IMR-90 (cell line): ENCODE results near the gene WAS. TPM values are rescaled to one million over a fixed set of nuclear protein-coding genes. Genes with fewer than 3 reads are reported as not detected.

Experiments
- ATAC-seq: fragments of 200-7000 bp; cut with Tn5 transposase; 2 replicates; pipeline ENCODE4 v1.9.1; 2020; ENCODE audit warnings: low read depth, mild to moderate bottlenecking, moderate library complexity
- BruUV-seq: library from RNA; stranded (reverse); fragments of 400-500 nt; replicated peaks from 2 replicates; lab custom pipeline; 2021; lab: Mats Ljungman, UMichigan
- CTCF ChIA-PET: fragments of 300-600 bp; formaldehyde crosslinking; extraction: SDS; loops from one replicate; lab custom pipeline; 2021; ENCODE audit warnings: antibody characterized with exemption; lab: Yijun Ruan, JAX
- POLR2A ChIA-PET: fragments of 300-600 bp; sonication (Branson Sonifier 250); formaldehyde crosslinking; loops from one replicate; lab custom pipeline; 2022; ENCODE audit warnings: antibody characterized with exemption; ENCODE audit not compliant: unreplicated experiment; lab: Charles Lee
- DNase-seq: peaks from one replicate; pipeline ENCODE4 v3.0.0; 2013
- H2AFZ ChIP-seq: replicated peaks from 2 replicates; pipeline ENCODE3; 2013; ENCODE audit warnings: low read length, mild to moderate bottlenecking; ENCODE audit not compliant: poor library complexity
- H2AK5ac ChIP-seq: 2 replicates; pipeline ENCODE4 v1.6.1; 2013; ENCODE audit warnings: low read depth, low read length, inconsistent platforms
- H2AK9ac ChIP-seq: replicated peaks from 2 replicates; pipeline ENCODE3; 2013; ENCODE audit warnings: mild to moderate bottlenecking, low read depth, low read length, moderate library complexity; ENCODE audit not compliant: poor library complexity
- H2BK120ac ChIP-seq: 2 replicates; pipeline ENCODE4 v1.6.1; 2013; ENCODE audit warnings: low read depth, low read length, inconsistent platforms
- H2BK15ac ChIP-seq: 3 replicates; pipeline ENCODE4 v1.6.1; 2013; ENCODE audit warnings: low read depth, low read length, inconsistent platforms
- H2BK20ac ChIP-seq: 2 replicates; pipeline ENCODE4 v1.6.1; 2013; ENCODE audit warnings: low read depth, mild to moderate bottlenecking, inconsistent platforms, low read length, moderate library complexity
- H2BK5ac ChIP-seq: 2 replicates; pipeline ENCODE4 v1.6.1; 2013; ENCODE audit warnings: mild to moderate bottlenecking, low read depth, low read length, inconsistent platforms; ENCODE audit not compliant: poor library complexity, severe bottlenecking
- H3K14ac ChIP-seq: replicated peaks from 2 replicates; pipeline ENCODE4 v1.6.1; 2013; ENCODE audit warnings: low read depth, low read length, inconsistent platforms
- H3K18ac ChIP-seq: 2 replicates; pipeline ENCODE4 v1.6.1; 2013; ENCODE audit warnings: low read depth, low read length, control low read depth
- H3K23ac ChIP-seq: 2 replicates; pipeline ENCODE4 v1.6.1; 2013; ENCODE audit warnings: low read depth, low read length, inconsistent platforms
- H3K27ac ChIP-seq: 2 replicates; pipeline ENCODE4 v1.5.1; 2013; ENCODE audit warnings: mild to moderate bottlenecking, control low read depth, low read length; ENCODE audit not compliant: insufficient read depth
- H3K27me3 ChIP-seq: 2 replicates; pipeline ENCODE4 v1.6.1; 2013; ENCODE audit warnings: low read length; ENCODE audit not compliant: control insufficient read depth, insufficient read depth
- H3K36me3 ChIP-seq: 2 replicates; pipeline ENCODE4 v1.6.1; 2013; ENCODE audit warnings: low read length, mixed read lengths; ENCODE audit not compliant: control insufficient read depth, insufficient read depth
- H3K4ac ChIP-seq: 2 replicates; pipeline ENCODE4 v1.6.1; 2013; ENCODE audit warnings: low read depth, low read length, inconsistent platforms
- H3K4me1 ChIP-seq: 2 replicates; pipeline ENCODE4 v1.6.1; 2013; ENCODE audit warnings: low read length, mixed read lengths; ENCODE audit not compliant: control insufficient read depth, insufficient read depth
- H3K4me2 ChIP-seq: 2 replicates; pipeline ENCODE4 v1.6.1; 2013; ENCODE audit warnings: low read depth, mild to moderate bottlenecking, control low read depth, low read length, moderate library complexity
- H3K4me3 ChIP-seq: 2 replicates; pipeline ENCODE4 v1.5.1; 2013; ENCODE audit warnings: low read depth, mild to moderate bottlenecking, control low read depth, low read length, moderate library complexity; ENCODE audit not compliant: insufficient read depth
- H3K56ac ChIP-seq: 2 replicates; pipeline ENCODE4 v1.6.1; 2013; ENCODE audit warnings: low read length, inconsistent platforms; ENCODE audit not compliant: insufficient read depth; ENCODE audit errors: extremely low read depth
- H3K79me1 ChIP-seq, 2 experiments: 2 replicates each; pipeline ENCODE4 v1.6.1; 2013; ENCODE audit warnings: low read length in 2 of 2, inconsistent platforms in 1 of 2, low read depth in 1 of 2
- H3K9ac ChIP-seq: 2 replicates; pipeline ENCODE4 v1.6.1; 2013; ENCODE audit warnings: low read depth, low read length, control low read depth
- H3K9me1 ChIP-seq: 2 replicates; pipeline ENCODE4 v1.6.1; 2013; ENCODE audit warnings: low read length, inconsistent platforms; ENCODE audit not compliant: insufficient read depth
- H3K9me3 ChIP-seq: 2 replicates; pipeline ENCODE4 v1.6.1; 2013; ENCODE audit warnings: low read length; ENCODE audit not compliant: control insufficient read depth, insufficient read depth
- H4K20me1 ChIP-seq: 2 replicates; pipeline ENCODE4 v1.6.1; 2013; ENCODE audit warnings: low read length, inconsistent platforms; ENCODE audit not compliant: insufficient read depth
- H4K5ac ChIP-seq: 2 replicates; pipeline ENCODE4 v1.6.1; 2013; ENCODE audit warnings: mild to moderate bottlenecking, low read depth, low read length, control low read depth
- H4K8ac ChIP-seq, 2 experiments: 2 replicates each; pipeline ENCODE4 v1.6.1; 2013; ENCODE audit warnings: low read depth in 2 of 2, low read length in 2 of 2, control low read depth in 1 of 2, inconsistent platforms in 1 of 2
- H4K91ac ChIP-seq: 2 replicates; pipeline ENCODE4 v1.6.1; 2013; ENCODE audit warnings: low read depth, low read length, inconsistent platforms; ENCODE audit not compliant: insufficient read depth
- BHLHE40 ChIP-seq: fragments of 150-350 bp; IDR thresholded peaks from 2 replicates; pipeline ENCODE4 v1.6.1; 2016; ENCODE audit warnings: mild to moderate bottlenecking, low read depth, low read length
- CEBPB ChIP-seq: IDR thresholded peaks from 2 replicates; pipeline ENCODE4 v1.6.1; 2012; ENCODE audit warnings: low read depth, low read length, improper control_type of control experiment
- CHD1 ChIP-seq: IDR thresholded peaks from 2 replicates; pipeline ENCODE4 v1.6.1; 2012; ENCODE audit warnings: low read depth, low read length, improper control_type of control experiment
- ELK1 ChIP-seq: fragments of 150-350 bp; IDR thresholded peaks from 2 replicates; pipeline ENCODE4 v1.6.1; 2016; ENCODE audit warnings: low read depth, mild to moderate bottlenecking, low read length, moderate library complexity, borderline replicate concordance
- FOS ChIP-seq: fragments of 150-350 bp; IDR thresholded peaks from 2 replicates; pipeline ENCODE4 v1.6.1; 2016; ENCODE audit warnings: low read depth, low read length
- MAFK ChIP-seq: IDR thresholded peaks from 2 replicates; pipeline ENCODE4 v1.6.1; 2012; ENCODE audit warnings: low read depth, low read length, improper control_type of control experiment
- MAZ ChIP-seq: IDR thresholded peaks from 2 replicates; pipeline ENCODE4 v1.6.1; 2012; ENCODE audit warnings: low read depth, mild to moderate bottlenecking, low read length, improper control_type of control experiment, moderate library complexity, borderline replicate concordance
- MXI1 ChIP-seq: IDR thresholded peaks from 2 replicates; pipeline ENCODE4 v1.6.1; 2012; ENCODE audit warnings: low read depth, mild to moderate bottlenecking, low read length, moderate library complexity, borderline replicate concordance
- NFE2L2 ChIP-seq: fragments of 150-350 bp; IDR thresholded peaks from 2 replicates; pipeline ENCODE4 v1.6.1; 2016; ENCODE audit warnings: low read depth, mild to moderate bottlenecking, low read length
- POLR2A ChIP-seq: IDR thresholded peaks from 2 replicates; pipeline ENCODE4 v1.6.1; 2012; ENCODE audit warnings: mild to moderate bottlenecking, low read depth, low read length
- RFX5 ChIP-seq: IDR thresholded peaks from 2 replicates; pipeline ENCODE4 v1.8.0; 2012; ENCODE audit warnings: low read depth, mild to moderate bottlenecking, low read length, moderate library complexity
- SMC3 ChIP-seq: fragments of 150-350 bp; IDR thresholded peaks from 2 replicates; pipeline ENCODE4 v1.6.1; 2016; ENCODE audit warnings: low read depth, mild to moderate bottlenecking, antibody characterized with exemption, low read length, moderate library complexity
- USF2 ChIP-seq: fragments of 150-350 bp; IDR thresholded peaks from 2 replicates; pipeline ENCODE4 v1.6.1; 2017; ENCODE audit warnings: mild to moderate bottlenecking, antibody characterized with exemption, low read length, low read depth
- WGBS, 2 experiments: methylation state at CpG; one replicate each; pipeline versions ENCODE4 v1.1.5 to v1.1.7; 2013; ENCODE audit warnings: missing lambda C conversion rate in 2 of 2; ENCODE audit not compliant: insufficient read length in 1 of 2; ENCODE audit errors: extremely low coverage in 2 of 2; 5-methylcytosine and 5-hydroxymethylcytosine counted together
- dilution Hi-C: fragments of 300-500 bp; cut with HindIII; formaldehyde crosslinking; loops from one replicate; pipeline ENCODE4 v1.14.3; 2018; ENCODE audit warnings: low sequenced_read_pairs; ENCODE audit not compliant: unreplicated experiment
- in situ Hi-C: fragments of 300-500 bp; cut with MboI; formaldehyde crosslinking; loops from 3 replicates; pipeline ENCODE4 v1.14.3; 2019; ENCODE audit warnings: low sequenced_read_pairs, inconsistent platforms, mixed read lengths
- intact Hi-C: fragments of 100-400 bp; cut with micrococcal nuclease; formaldehyde crosslinking; loops from 2 replicates; pipeline ENCODE4 v1.10.0; 2022
- polyA plus RNA-seq, 3 experiments: library from polyadenylated mRNA; depleted of rRNA; stranded (reverse); fragments of >200 nt; gene quantifications; 2 replicates each; pipeline ENCODE4 v1.2.3, GENCODE V29; 2012; ENCODE audit warnings: low replicate concordance in 1 of 3
- total RNA-seq: library from RNA; depleted of rRNA; stranded (reverse); fragments of >200 nt; gene quantifications from 2 replicates; pipeline ENCODE4 v1.2.3, GENCODE V29; 2012
- TF ChIP-seq, protein P1 (sequence below): conservative IDR thresholded peaks from 2 replicates; pipeline ENCODE4 v1.5.1; 2012; ENCODE audit warnings: mild to moderate bottlenecking, low read depth, low read length, improper control_type of control experiment

The WAS gene
- total and polyA plus RNA-seq, 2 of the 4 experiments (the other 2 are of a cell fraction): 0.14 TPM; not detected in 1

GRCh38 chrX:48684134-48684533 lies 535 bp downstream of the WAS start:
- H3K56ac ChIP-seq: no peak overlapping the region
- no peak overlapping the region for H3K9ac ChIP-seq
- no peak overlapping the region for H4K91ac ChIP-seq
- H3K18ac ChIP-seq: no peak overlapping the region
- no peak overlapping the region for H4K5ac ChIP-seq
- H2BK5ac ChIP-seq: no peak overlapping the region
- ATAC-seq: no peak
- H3K9me3 ChIP-seq: no peaks in the 10 kb centered on the region
- intact Hi-C loops: no loop called here
- H3K23ac ChIP-seq: no peak overlapping the region
- H3K27me3 ChIP-seq: peaks cover 5% of the 10 kb centered on the region; the same call in 1 of the 2 replicates
- POLR2A ChIA-PET: no interaction called here
- H3K4me2 ChIP-seq: no peak overlapping the region
- H2BK15ac ChIP-seq: no peak overlapping the region
- no peak overlapping the region for H2AK5ac ChIP-seq
- H3K4ac ChIP-seq: no peak overlapping the region
- H3K36me3 ChIP-seq: no peaks in the 10 kb centered on the region
- 17% methylated on average over 4 of the region's 7 CpGs; no CpG with 5 or more reads in 1 of the 2 experiments for WGBS, 2 experiments
- CTCF ChIA-PET: no interaction called here
- no peak overlapping the region for H3K4me3 ChIP-seq
- H2BK120ac ChIP-seq: no peak overlapping the region
- no peak overlapping the region for H3K14ac ChIP-seq
- BruUV-seq: no TSS peak
- H3K27ac ChIP-seq: no peak overlapping the region
- H2BK20ac ChIP-seq: no peak overlapping the region
- no peak overlapping the region for H2AK9ac ChIP-seq
- no peak overlapping the region for H2AFZ ChIP-seq
- dilution Hi-C loops: no loop called here
- no peaks in the 10 kb centered on the region for H3K79me1 ChIP-seq
- no peaks in the 10 kb centered on the region for H3K4me1 ChIP-seq
- no peak overlapping the region for H4K8ac ChIP-seq
- in situ Hi-C loops: no loop called here
- DNase-seq: no peak
- TF ChIP-seq FOS: no peak
- no peak for TF ChIP-seq RFX5
- TF ChIP-seq, protein P1, sequence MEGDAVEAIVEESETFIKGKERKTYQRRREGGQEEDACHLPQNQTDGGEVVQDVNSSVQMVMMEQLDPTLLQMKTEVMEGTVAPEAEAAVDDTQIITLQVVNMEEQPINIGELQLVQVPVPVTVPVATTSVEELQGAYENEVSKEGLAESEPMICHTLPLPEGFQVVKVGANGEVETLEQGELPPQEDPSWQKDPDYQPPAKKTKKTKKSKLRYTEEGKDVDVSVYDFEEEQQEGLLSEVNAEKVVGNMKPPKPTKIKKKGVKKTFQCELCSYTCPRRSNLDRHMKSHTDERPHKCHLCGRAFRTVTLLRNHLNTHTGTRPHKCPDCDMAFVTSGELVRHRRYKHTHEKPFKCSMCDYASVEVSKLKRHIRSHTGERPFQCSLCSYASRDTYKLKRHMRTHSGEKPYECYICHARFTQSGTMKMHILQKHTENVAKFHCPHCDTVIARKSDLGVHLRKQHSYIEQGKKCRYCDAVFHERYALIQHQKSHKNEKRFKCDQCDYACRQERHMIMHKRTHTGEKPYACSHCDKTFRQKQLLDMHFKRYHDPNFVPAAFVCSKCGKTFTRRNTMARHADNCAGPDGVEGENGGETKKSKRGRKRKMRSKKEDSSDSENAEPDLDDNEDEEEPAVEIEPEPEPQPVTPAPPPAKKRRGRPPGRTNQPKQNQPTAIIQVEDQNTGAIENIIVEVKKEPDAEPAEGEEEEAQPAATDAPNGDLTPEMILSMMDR: no peak
- TF ChIP-seq BHLHE40: no peak
- TF ChIP-seq MAFK: no peak
- TF ChIP-seq ELK1: no peak
- no peak for TF ChIP-seq MXI1
- TF ChIP-seq POLR2A: no peak
- TF ChIP-seq CHD1: no peak
- TF ChIP-seq CEBPB: no peak
- no peak for TF ChIP-seq MAZ
- no peak for TF ChIP-seq SMC3
- TF ChIP-seq USF2: no peak
- no peak for TF ChIP-seq NFE2L2
- H3K9me1 ChIP-seq: no peaks in the 10 kb centered on the region
- H4K20me1 ChIP-seq: no peaks in the 10 kb centered on the region
